ENCODE measurements around the gene FOXO3.
"Not testable (repeated sequence)": the region's sequence is repeated elsewhere in the genome, so short reads cannot be mapped to it uniquely, and the experiment has no call there.

Gene FOXO3

DNA sequence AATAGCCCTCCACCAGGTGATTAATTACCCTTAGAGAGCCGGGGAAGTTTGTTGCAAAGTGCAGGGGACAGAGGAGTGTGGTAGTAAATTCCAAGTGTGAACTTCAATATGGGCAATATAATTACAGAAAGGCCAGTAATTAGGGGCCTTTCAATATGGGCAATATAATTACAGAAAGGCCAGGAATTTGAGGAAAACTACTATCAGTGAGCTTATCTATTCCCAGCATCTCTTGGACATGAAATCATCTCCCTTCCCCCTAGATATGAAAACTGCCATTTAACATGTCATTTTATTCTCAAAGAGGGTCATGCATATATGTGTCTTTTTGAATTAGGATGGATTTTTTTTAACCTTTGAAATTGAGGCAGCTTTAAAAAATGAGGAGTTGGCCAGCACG is 102.0 kb downstream of the FOXO3 start:
- no peak overlapping the region for H3K4me3 ChIP-seq (ENCODE audit: low read length)
- H3K27me3 ChIP-seq (ENCODE audit: control insufficient read depth, insufficient read depth, low read length), result no peaks in the 10 kb centered on the region
- no peaks in the 10 kb centered on the region for H3K36me3 ChIP-seq (ENCODE audit: control insufficient read depth, insufficient read depth, low read length)
- no peaks in the 10 kb centered on the region for H3K9me3 ChIP-seq (ENCODE audit: control insufficient read depth, low read length)
- H3K4me1 ChIP-seq (ENCODE audit: control insufficient read depth, insufficient read depth, low read length), result no peaks in the 10 kb centered on the region
- H3K9ac ChIP-seq (ENCODE audit: low read length), result no peak overlapping the region

DNA sequence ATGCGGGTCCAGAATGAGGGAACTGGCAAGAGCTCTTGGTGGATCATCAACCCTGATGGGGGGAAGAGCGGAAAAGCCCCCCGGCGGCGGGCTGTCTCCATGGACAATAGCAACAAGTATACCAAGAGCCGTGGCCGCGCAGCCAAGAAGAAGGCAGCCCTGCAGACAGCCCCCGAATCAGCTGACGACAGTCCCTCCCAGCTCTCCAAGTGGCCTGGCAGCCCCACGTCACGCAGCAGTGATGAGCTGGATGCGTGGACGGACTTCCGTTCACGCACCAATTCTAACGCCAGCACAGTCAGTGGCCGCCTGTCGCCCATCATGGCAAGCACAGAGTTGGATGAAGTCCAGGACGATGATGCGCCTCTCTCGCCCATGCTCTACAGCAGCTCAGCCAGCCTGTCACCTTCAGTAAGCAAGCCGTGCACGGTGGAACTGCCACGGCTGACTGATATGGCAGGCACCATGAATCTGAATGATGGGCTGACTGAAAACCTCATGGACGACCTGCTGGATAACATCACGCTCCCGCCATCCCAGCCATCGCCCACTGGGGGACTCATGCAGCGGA is 102.9 kb downstream of the FOXO3 start:
- H3K36me3 ChIP-seq (ENCODE audit: control insufficient read depth, insufficient read depth, low read length); H3K27me3 ChIP-seq (ENCODE audit: control insufficient read depth, insufficient read depth, low read length); H3K4me1 ChIP-seq (ENCODE audit: control insufficient read depth, insufficient read depth, low read length); H3K9me3 ChIP-seq (ENCODE audit: control insufficient read depth, low read length); H3K9ac ChIP-seq (ENCODE audit: low read length); H3K4me3 ChIP-seq (ENCODE audit: low read length): not testable (repeated sequence)

DNA sequence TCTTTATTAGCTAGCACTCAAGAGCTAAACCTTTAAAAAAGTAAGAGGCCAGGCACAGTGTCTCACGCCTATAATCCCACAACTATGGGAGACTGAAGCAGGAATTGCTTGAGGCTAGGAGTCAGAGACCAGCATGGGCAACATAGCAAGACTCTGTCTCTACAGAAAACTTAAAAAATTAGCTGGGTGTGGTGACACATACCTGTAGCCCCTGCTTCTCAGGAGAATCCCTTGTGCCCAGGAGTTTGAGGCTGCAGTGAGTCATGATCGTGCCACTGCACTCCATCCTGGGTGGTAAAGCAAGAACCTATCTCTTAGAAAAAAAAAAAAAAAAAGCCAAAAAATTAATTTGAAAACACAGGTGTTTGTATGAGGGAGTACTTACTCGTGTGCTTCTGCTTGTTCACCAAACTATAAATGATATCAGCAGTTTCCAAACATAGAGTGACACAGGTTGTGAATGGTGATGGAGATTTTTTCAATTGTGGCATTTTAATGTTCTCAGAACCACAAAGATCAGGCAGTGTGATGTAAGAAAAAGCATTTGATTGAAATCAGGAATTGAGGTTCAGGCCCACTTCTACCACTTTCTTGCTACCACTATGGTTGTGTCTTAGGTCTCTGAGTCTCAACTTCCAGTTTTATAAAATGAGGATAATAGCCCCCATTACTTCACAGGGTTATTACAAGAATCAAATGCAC is 104.9 kb downstream of the FOXO3 start:
- Histone ChIP-seq H3K4me3 (ENCODE audit: low read length) (no peak overlapping the region), H3K9me3 (ENCODE audit: control insufficient read depth, low read length) (no peaks in the 10 kb centered on the region), H3K4me1 (ENCODE audit: control insufficient read depth, insufficient read depth, low read length) (peaks cover 5% of the 10 kb centered on the region), H3K36me3 (ENCODE audit: control insufficient read depth, insufficient read depth, low read length) (no peaks in the 10 kb centered on the region), H3K27me3 (ENCODE audit: control insufficient read depth, insufficient read depth, low read length) (no peaks in the 10 kb centered on the region), H3K9ac (ENCODE audit: low read length) (no peak overlapping the region)

DNA sequence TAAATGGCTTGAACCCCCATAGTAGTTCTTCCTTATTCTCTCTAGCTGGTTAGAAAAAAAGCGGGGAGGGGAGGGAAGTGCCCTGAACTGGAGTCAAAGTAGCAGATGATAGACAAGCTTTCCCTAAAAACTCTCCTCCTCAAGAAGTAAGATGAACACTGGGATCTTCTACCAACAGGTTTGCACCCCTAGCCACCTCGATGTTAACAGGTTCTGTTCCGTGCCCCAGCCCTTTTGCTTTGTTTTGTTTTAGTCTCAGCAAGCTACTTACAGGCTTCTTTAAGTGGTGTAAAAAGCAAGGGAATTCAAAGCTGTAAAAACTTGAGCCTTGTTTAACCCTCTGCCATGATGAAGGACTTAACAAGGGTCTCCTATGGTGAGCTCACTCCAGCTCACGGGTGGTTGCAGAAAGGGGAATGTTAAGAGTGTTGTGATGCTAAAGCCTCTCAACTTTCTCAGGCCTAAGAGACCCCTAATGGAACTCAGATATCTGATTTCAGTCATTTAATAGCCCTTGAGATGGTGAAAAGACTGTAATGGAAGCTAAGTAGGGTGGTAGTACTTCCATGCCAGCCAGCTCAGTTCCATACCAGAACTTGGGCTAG is 106.0 kb downstream of the FOXO3 start:
- Histone ChIP-seq H3K9ac (ENCODE audit: low read length) (no peak overlapping the region), H3K4me1 (ENCODE audit: control insufficient read depth, insufficient read depth, low read length) (peaks cover 5% of the 10 kb centered on the region), H3K4me3 (ENCODE audit: low read length) (no peak overlapping the region), H3K36me3 (ENCODE audit: control insufficient read depth, insufficient read depth, low read length) (no peaks in the 10 kb centered on the region), H3K27me3 (ENCODE audit: control insufficient read depth, insufficient read depth, low read length) (no peaks in the 10 kb centered on the region), H3K9me3 (ENCODE audit: control insufficient read depth, low read length) (no peaks in the 10 kb centered on the region)

DNA sequence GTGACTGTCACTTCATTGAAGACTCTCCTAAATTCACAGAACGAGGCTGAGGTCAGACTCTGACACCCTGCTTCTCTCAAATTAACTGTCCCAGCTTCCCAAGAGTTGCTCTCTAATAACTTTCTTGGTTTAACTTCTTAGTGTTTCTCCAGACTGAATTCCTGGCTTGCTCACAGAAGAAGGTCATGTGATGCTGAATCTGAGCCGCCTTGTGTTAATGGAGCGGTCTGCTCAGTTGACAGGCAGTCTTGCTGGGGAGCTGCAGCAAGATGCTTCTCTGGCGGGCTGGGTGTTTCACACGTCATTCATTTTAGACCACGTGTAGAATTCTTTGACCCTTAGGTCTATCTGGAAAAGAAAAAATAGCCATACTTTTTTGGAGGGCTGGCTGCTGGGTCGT is 107.3 kb downstream of the FOXO3 start:
- Histone ChIP-seq H3K36me3 (ENCODE audit: control insufficient read depth, insufficient read depth, low read length) (no peaks in the 10 kb centered on the region), H3K9me3 (ENCODE audit: control insufficient read depth, low read length) (no peaks in the 10 kb centered on the region), H3K27me3 (ENCODE audit: control insufficient read depth, insufficient read depth, low read length) (no peaks in the 10 kb centered on the region), H3K9ac (ENCODE audit: low read length) (no peak overlapping the region), H3K4me1 (ENCODE audit: control insufficient read depth, insufficient read depth, low read length) (peaks cover 9% of the 10 kb centered on the region), H3K4me3 (ENCODE audit: low read length) (no peak overlapping the region)

DNA sequence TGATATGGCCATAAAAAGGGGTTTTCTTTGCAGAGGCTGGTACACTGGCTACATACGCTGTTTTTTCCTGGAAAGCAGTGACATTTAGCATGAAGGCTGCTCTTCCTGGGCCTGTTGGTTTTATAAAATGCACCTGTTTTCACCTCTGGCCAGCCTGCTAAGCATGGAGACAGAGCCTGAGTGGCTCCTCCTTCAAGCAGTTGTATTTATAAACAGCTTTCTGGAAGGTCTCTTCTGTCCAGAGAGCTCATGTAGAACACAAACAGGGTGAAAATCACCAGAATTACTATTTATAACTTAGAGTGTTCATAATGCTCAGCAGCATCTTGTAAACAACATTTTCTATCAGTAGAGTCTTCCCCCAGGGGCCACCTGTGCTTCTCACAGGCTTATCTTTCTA is 109.0 kb downstream of the FOXO3 start:
- no peak overlapping the region for H3K9ac ChIP-seq (ENCODE audit: low read length)
- no peaks in the 10 kb centered on the region for H3K9me3 ChIP-seq (ENCODE audit: control insufficient read depth, low read length)
- H3K4me1 ChIP-seq (ENCODE audit: control insufficient read depth, insufficient read depth, low read length), result peaks cover 26% of the 10 kb centered on the region
- no peak overlapping the region for H3K4me3 ChIP-seq (ENCODE audit: low read length)
- H3K36me3 ChIP-seq (ENCODE audit: control insufficient read depth, insufficient read depth, low read length), result no peaks in the 10 kb centered on the region
- no peaks in the 10 kb centered on the region for H3K27me3 ChIP-seq (ENCODE audit: control insufficient read depth, insufficient read depth, low read length)

DNA sequence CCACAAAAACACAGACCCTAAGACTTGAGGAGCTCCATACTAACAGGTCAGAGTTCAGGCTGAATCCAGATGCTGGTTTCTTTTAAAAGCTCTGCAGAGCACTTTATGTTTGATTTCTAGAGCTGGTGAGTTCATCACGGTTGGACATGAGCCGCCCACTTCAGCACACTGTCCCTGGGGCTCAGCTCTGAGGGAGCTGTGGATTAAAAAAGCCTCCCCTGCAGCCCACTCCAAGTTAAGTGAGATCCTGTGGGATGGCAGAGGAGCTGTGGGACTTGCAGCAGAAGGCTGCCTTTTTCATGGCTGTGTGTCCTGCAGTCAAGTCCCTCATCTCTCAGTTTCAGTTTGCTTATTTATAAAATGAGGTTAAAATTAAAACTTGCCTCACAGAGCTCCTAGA is 110.5 kb downstream of the FOXO3 start:
- Histone ChIP-seq H3K9me3 (ENCODE audit: control insufficient read depth, low read length) (no peaks in the 10 kb centered on the region), H3K27me3 (ENCODE audit: control insufficient read depth, insufficient read depth, low read length) (no peaks in the 10 kb centered on the region), H3K4me1 (ENCODE audit: control insufficient read depth, insufficient read depth, low read length) (peaks cover 39% of the 10 kb centered on the region), H3K36me3 (ENCODE audit: control insufficient read depth, insufficient read depth, low read length) (no peaks in the 10 kb centered on the region), H3K9ac (ENCODE audit: low read length) (no peak overlapping the region), H3K4me3 (ENCODE audit: low read length) (no peak overlapping the region)

DNA sequence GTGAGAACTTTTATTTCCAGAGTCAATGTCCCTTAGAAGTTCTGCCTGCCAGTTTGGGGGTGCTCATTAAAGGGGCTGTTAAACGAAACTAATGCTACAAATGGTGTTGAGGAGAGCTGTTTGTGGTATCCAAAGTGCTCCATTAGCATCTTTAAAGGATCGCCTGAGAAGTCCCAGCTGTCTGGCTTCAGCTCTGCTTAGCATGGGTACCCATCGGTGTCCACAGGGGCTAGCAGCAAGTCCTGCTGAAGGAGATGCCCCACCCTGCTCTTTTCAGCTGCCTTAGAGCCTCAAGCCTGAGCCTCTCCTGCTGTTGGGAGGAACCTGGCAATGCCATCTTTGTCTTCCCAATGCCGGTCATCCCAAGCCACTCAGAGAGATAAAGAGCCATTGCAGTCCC is 111.1 kb downstream of the FOXO3 start:
- H3K4me1 ChIP-seq (ENCODE audit: control insufficient read depth, insufficient read depth, low read length), result peaks cover 40% of the 10 kb centered on the region
- H3K27me3 ChIP-seq (ENCODE audit: control insufficient read depth, insufficient read depth, low read length), result no peaks in the 10 kb centered on the region
- H3K4me3 ChIP-seq (ENCODE audit: low read length), result no peak overlapping the region
- H3K9ac ChIP-seq (ENCODE audit: low read length), result no peak overlapping the region
- no peaks in the 10 kb centered on the region for H3K9me3 ChIP-seq (ENCODE audit: control insufficient read depth, low read length)
- H3K36me3 ChIP-seq (ENCODE audit: control insufficient read depth, insufficient read depth, low read length), result no peaks in the 10 kb centered on the region

DNA sequence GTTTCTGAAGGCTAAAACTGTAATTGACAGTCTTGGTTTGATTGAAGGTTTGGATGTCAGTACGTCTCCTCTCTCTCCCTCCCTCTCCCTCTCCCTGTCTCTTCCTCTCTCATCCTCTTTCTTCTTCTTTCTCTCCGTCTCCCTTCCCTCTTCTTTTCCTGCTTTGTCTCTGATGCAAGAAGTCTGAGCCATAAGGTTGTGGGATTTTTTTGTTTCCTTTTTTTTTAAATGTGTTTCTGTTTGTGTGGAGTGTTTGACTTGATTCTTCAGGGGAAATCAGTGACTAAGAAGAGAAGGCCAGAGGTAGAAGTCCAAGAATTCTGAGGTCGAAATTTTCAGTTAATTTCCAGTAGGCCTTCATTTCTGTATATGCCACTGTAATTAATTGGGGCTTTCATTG is 111.9 kb downstream of the FOXO3 start:
- Histone ChIP-seq H3K9ac (ENCODE audit: low read length) (no peak overlapping the region), H3K4me3 (ENCODE audit: low read length) (no peak overlapping the region), H3K36me3 (ENCODE audit: control insufficient read depth, insufficient read depth, low read length) (no peaks in the 10 kb centered on the region), H3K27me3 (ENCODE audit: control insufficient read depth, insufficient read depth, low read length) (no peaks in the 10 kb centered on the region), H3K9me3 (ENCODE audit: control insufficient read depth, low read length) (no peaks in the 10 kb centered on the region), H3K4me1 (ENCODE audit: control insufficient read depth, insufficient read depth, low read length) (peaks cover 49% of the 10 kb centered on the region)

DNA sequence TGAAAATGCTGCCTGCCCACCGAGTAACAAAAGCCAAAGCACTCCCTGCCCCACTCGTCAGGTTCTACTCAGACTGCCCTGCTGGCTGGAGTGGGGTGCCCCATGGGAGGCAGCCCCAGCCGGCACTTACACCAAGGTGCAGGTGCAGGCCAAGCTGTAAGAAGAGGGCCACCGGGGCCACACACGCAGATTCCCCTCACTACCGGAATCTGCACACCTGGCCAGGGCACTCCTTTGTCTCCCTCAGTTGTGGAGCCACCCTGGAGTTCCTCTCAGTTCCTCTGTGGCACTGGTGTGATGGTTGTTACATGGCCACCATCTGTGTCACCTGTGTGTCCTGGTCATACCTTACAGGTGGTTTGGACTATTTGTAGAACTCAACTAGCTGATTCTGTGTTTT is 112.4 kb downstream of the FOXO3 start:
- Histone ChIP-seq H3K36me3 (ENCODE audit: control insufficient read depth, insufficient read depth, low read length) (no peaks in the 10 kb centered on the region), H3K4me3 (ENCODE audit: low read length) (no peak overlapping the region), H3K9me3 (ENCODE audit: control insufficient read depth, low read length) (no peaks in the 10 kb centered on the region), H3K9ac (ENCODE audit: low read length) (no peak overlapping the region), H3K27me3 (ENCODE audit: control insufficient read depth, insufficient read depth, low read length) (no peaks in the 10 kb centered on the region), H3K4me1 (ENCODE audit: control insufficient read depth, insufficient read depth, low read length) (peaks cover 54% of the 10 kb centered on the region)

DNA sequence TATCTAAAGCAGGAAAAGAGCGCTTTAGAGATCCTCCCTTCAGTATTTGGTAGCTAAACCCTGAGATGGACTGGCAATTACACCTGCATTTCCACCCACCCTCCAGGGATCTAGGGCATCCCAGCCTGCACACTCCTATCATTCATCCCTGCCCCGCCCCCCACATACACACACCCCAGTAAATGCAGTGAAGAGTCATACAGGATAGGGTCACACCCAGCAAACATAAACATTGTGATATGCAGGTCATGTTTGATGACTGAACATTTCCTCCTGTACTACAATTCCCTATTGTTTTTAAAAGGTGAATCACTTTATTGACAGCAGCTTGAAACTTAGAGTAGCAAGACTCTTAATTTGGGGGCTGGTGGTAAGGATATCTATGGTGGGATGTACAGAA is 112.9 kb downstream of the FOXO3 start:
- Histone ChIP-seq H3K4me3 (ENCODE audit: low read length) (no peak overlapping the region), H3K36me3 (ENCODE audit: control insufficient read depth, insufficient read depth, low read length) (no peaks in the 10 kb centered on the region), H3K9ac (ENCODE audit: low read length) (no peak overlapping the region), H3K27me3 (ENCODE audit: control insufficient read depth, insufficient read depth, low read length) (no peaks in the 10 kb centered on the region), H3K9me3 (ENCODE audit: control insufficient read depth, low read length) (no peaks in the 10 kb centered on the region), H3K4me1 (ENCODE audit: control insufficient read depth, insufficient read depth, low read length) (peaks cover 54% of the 10 kb centered on the region)

DNA sequence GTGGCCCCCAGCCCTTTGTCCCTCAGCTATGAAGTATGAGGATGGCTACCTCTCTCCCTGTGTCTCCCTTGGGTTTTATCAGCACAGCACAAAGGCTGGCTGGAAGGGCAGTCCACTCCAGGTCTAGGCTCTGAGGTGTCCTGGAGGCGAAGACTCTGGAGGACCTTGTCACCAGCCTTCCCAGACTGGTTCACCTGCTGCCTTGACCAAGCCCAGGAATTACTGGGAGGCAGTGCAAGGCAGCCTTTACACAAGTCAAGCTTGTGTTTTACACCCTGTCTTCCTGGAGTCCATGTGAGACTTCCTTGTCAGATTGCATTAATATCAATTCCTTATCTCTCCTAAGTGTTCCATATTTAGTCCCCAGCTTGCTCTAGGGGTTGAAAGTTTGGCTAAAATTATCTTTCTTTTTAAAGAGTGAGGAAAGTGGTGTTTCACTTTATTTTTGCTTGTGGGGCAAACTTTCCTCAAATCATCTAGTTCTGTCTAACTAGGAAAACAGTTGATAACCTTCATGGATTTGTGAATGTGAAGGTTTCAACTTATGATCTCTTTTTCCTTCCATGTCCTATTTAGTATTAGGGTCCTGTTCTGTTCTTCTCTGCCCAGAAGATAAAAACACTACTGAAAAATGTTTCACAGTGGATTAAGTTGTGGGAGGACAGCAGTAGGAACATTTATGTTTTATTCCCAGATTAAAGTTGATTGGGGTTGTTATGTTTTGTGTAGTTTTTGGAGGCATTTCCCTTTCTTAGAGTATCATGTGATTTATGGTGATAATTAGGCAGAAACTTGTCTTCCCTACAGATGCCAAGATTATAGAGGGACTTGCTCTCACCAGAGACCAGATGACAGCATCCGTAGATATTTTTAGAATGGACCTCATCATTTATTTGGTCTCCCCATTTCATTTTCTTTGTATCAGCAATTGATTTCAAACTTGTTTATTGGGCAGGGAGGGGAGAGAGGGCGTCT is 114.8 kb downstream of the FOXO3 start:
- peaks cover 50% of the 10 kb centered on the region for H3K4me1 ChIP-seq (ENCODE audit: control insufficient read depth, insufficient read depth, low read length)
- H3K9ac ChIP-seq (ENCODE audit: low read length), result no peak overlapping the region
- no peaks in the 10 kb centered on the region for H3K27me3 ChIP-seq (ENCODE audit: control insufficient read depth, insufficient read depth, low read length)
- no peaks in the 10 kb centered on the region for H3K36me3 ChIP-seq (ENCODE audit: control insufficient read depth, insufficient read depth, low read length)
- H3K4me3 ChIP-seq (ENCODE audit: low read length), result no peak overlapping the region
- H3K9me3 ChIP-seq (ENCODE audit: control insufficient read depth, low read length), result no peaks in the 10 kb centered on the region

Data from mucosa of stomach (tissue), 1 donor.